Caco-2 (cell line): Measurements from ENCODE around the gene RECK. TPM values are rescaled to one million over a fixed set of nuclear protein-coding genes. Genes with fewer than 3 reads are reported as not detected.

ENCODE experiments used
- BruUV-seq: library from RNA; stranded (reverse); fragments of 400-500 nt; replicated peaks from 2 replicates; lab custom pipeline; 2021; lab: Mats Ljungman, UMichigan
- CTCF ChIA-PET: fragments of 300-600 bp; sonication (Branson Sonifier 250); formaldehyde crosslinking; loops from one replicate; lab custom pipeline; 2022; ENCODE audit warnings: antibody characterized with exemption; lab: Charles Lee
- POLR2A ChIA-PET: fragments of 300-600 bp; sonication (Branson Sonifier 250); formaldehyde crosslinking; loops from one replicate; lab custom pipeline; 2022; ENCODE audit warnings: antibody characterized with exemption; lab: Charles Lee
- DNase-seq, 2 experiments: peaks; one replicate each; pipeline versions ENCODE4 v3.0.0 to v3.0.0-alpha.2; 2020 to 2022
- H3K27me3 ChIP-seq: replicated peaks from 2 replicates; pipeline ENCODE4 v1.6.0; 2011; ENCODE audit warnings: low read length; ENCODE audit not compliant: control insufficient read depth, insufficient read depth
- H3K36me3 ChIP-seq: 2 replicates; pipeline ENCODE4 v1.5.1; 2011; ENCODE audit warnings: low read length; ENCODE audit not compliant: control insufficient read depth, insufficient read depth
- H3K4me1 ChIP-seq: fragments of 250-450 bp; sonication (Bioruptor Pico); 2 replicates; pipeline ENCODE4 v1.5.1; 2020; ENCODE audit warnings: mild to moderate bottlenecking
- H3K4me3 ChIP-seq: 2 replicates; pipeline ENCODE4 v1.5.1; 2011; ENCODE audit warnings: low read depth, mild to moderate bottlenecking, control low read depth, low read length
- H3K9me3 ChIP-seq: fragments of 250-450 bp; sonication (Bioruptor Pico); 2 replicates; pipeline ENCODE4 v1.5.1; 2020; ENCODE audit warnings: mild to moderate bottlenecking, moderate library complexity
- H3K27ac Mint-ChIP-seq: one replicate; pipeline ENCODE4 v1.8.0; 2022; ENCODE audit warnings: mixed read lengths; ENCODE audit not compliant: unreplicated experiment
- H3K27me3 Mint-ChIP-seq: one replicate; pipeline ENCODE4 v1.8.0; 2022; ENCODE audit warnings: mixed read lengths; ENCODE audit not compliant: insufficient read depth, unreplicated experiment
- H3K36me3 Mint-ChIP-seq: one replicate; pipeline ENCODE4 v1.8.0; 2022; ENCODE audit warnings: mild to moderate bottlenecking, mixed read lengths; ENCODE audit not compliant: insufficient read depth, unreplicated experiment
- H3K4me1 Mint-ChIP-seq: one replicate; pipeline ENCODE4 v1.8.0; 2022; ENCODE audit warnings: low read depth, mixed read lengths; ENCODE audit not compliant: unreplicated experiment
- H3K4me3 Mint-ChIP-seq: one replicate; pipeline ENCODE4 v1.8.0; 2022; ENCODE audit warnings: mild to moderate bottlenecking, moderate library complexity, mixed read lengths; ENCODE audit not compliant: unreplicated experiment
- H3K9me3 Mint-ChIP-seq: one replicate; pipeline ENCODE4 v1.8.0; 2022; ENCODE audit warnings: mixed read lengths; ENCODE audit not compliant: unreplicated experiment
- intact Hi-C: fragments of 100-400 bp; cut with micrococcal nuclease; formaldehyde crosslinking; loops from one replicate; pipeline ENCODE4 v1.10.0; 2022; ENCODE audit not compliant: unreplicated experiment
- total RNA-seq: library from RNA; stranded (reverse); gene quantifications from 2 replicates; pipeline ENCODE4 v1.2.3, GENCODE V29; 2022
- TF ChIP-seq, protein P1 (sequence below), 2 experiments: fragments of 200-600 bp in 1 of 2; IDR thresholded peaks; 1 replicate in 1 of 2; 2 replicates in 1 of 2; pipeline versions ENCODE4 v1.5.1 to v1.8.0; 2011 to 2022; ENCODE audit warnings: antibody characterized with exemption in 1 of 2, control low read depth in 1 of 2, inconsistent platforms in 1 of 2, low read depth in 1 of 2, low read length in 1 of 2, mild to moderate bottlenecking in 1 of 2, moderate library complexity in 1 of 2; ENCODE audit not compliant: insufficient read depth in 1 of 2, severe bottlenecking in 1 of 2, unreplicated experiment in 1 of 2

The RECK gene
- total RNA-seq, 1 experiment from 2014 or later: 1.8 TPM

GRCh38 chr9:36138496-36138895 lies 101.8 kb downstream of the RECK start:
- Histone ChIP-seq H3K36me3 (no peaks in the 10 kb centered on the region), H3K4me3 (no peak overlapping the region), H3K4me1 (0 out of 2 replicates have a peak, but pooled peaks cover 8% of the 10 kb centered on the region), H3K9me3 (no peaks in the 10 kb centered on the region), H3K27me3 (no peaks in the 10 kb centered on the region; the same call in none of the 2 replicates)
- TF ChIP-seq, protein P1, sequence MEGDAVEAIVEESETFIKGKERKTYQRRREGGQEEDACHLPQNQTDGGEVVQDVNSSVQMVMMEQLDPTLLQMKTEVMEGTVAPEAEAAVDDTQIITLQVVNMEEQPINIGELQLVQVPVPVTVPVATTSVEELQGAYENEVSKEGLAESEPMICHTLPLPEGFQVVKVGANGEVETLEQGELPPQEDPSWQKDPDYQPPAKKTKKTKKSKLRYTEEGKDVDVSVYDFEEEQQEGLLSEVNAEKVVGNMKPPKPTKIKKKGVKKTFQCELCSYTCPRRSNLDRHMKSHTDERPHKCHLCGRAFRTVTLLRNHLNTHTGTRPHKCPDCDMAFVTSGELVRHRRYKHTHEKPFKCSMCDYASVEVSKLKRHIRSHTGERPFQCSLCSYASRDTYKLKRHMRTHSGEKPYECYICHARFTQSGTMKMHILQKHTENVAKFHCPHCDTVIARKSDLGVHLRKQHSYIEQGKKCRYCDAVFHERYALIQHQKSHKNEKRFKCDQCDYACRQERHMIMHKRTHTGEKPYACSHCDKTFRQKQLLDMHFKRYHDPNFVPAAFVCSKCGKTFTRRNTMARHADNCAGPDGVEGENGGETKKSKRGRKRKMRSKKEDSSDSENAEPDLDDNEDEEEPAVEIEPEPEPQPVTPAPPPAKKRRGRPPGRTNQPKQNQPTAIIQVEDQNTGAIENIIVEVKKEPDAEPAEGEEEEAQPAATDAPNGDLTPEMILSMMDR (IDR thresholded peaks at IDR 0.05; ENCODE audit: insufficient read depth in 1 of 2, low read depth in 1 of 2, low read length in 1 of 2, severe bottlenecking in 1 of 2, unreplicated experiment in 1 of 2): no peak
- Mint-ChIP-seq H3K27me3 (peaks cover 5% of the 10 kb centered on the region), H3K27ac (no peak overlapping the region), H3K9me3 (no peaks in the 10 kb centered on the region), H3K4me1 (no peaks in the 10 kb centered on the region), H3K36me3 (peaks cover 9% of the 10 kb centered on the region), H3K4me3 (no peak overlapping the region)
- BruUV-seq: no TSS peak
- CTCF ChIA-PET: no interaction called here
- POLR2A ChIA-PET: no interaction called here
- intact Hi-C loops: no loop called here
- DNase-seq: no peak

DNA sequence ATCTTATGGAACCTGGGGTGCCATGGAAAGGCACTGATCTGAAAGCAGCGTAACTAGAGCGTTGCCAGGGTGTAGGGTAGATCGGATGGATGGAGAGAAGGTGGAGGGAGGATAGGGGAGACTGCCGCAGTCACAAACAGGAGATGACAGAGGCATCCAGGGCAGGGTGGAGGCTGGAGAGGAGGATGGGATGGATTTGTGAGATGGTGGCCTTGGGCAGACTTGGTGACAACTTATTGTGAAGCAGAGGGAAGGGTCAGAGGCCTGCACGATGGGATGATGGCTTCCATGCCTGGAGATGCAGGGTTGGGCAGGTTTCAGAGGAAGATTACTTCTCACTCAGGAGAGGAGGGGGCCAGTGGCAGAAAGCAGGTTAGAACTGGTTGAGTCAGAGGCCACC lies 102.2 kb downstream of the RECK start:
- Mint-ChIP-seq H3K36me3 (peaks cover 9% of the 10 kb centered on the region), H3K27ac (no peak overlapping the region), H3K9me3 (no peaks in the 10 kb centered on the region), H3K4me1 (no peaks in the 10 kb centered on the region), H3K27me3 (peaks cover 5% of the 10 kb centered on the region), H3K4me3 (no peak overlapping the region)
- H3K27me3 ChIP-seq: no peaks in the 10 kb centered on the region; the same call in none of the 2 replicates
- BruUV-seq: no TSS peak
- H3K4me3 ChIP-seq: no peak overlapping the region
- no peak for DNase-seq
- TF ChIP-seq, protein P1 (IDR thresholded peaks at IDR 0.05; ENCODE audit: insufficient read depth in 1 of 2, low read depth in 1 of 2, low read length in 1 of 2, severe bottlenecking in 1 of 2, unreplicated experiment in 1 of 2): no peak
- no peaks in the 10 kb centered on the region for H3K9me3 ChIP-seq
- H3K4me1 ChIP-seq: 0 out of 2 replicates have a peak, but pooled peaks cover 8% of the 10 kb centered on the region
- intact Hi-C loops: no loop called here
- ChIA-PET CTCF (no interaction called here), POLR2A (no interaction called here)
- H3K36me3 ChIP-seq: no peaks in the 10 kb centered on the region

GRCh38 chr9:36140086-36141084 lies 103.7 kb downstream of the RECK start:
- 0 out of 2 replicates have a peak, but pooled peaks cover 8% of the 10 kb centered on the region for H3K4me1 ChIP-seq
- ChIA-PET CTCF (no interaction called here), POLR2A (no interaction called here)
- no TSS peak for BruUV-seq
- H3K36me3 Mint-ChIP-seq: peaks cover 9% of the 10 kb centered on the region
- H3K27me3 ChIP-seq: no peaks in the 10 kb centered on the region; the same call in 1 of the 2 replicates
- peaks cover 6% of the 10 kb centered on the region; the same call in 1 of the 2 replicates for H3K9me3 ChIP-seq
- intact Hi-C loops: loop anchor here (1.0 kb wide), 1 partner anchor 26 kb away; no protein-coding TSS in a partner anchor
- no peaks in the 10 kb centered on the region for H3K4me1 Mint-ChIP-seq
- TF ChIP-seq, protein P1 (IDR thresholded peaks at IDR 0.05; ENCODE audit: insufficient read depth in 1 of 2, low read depth in 1 of 2, low read length in 1 of 2, severe bottlenecking in 1 of 2, unreplicated experiment in 1 of 2): no peak
- H3K4me3 Mint-ChIP-seq: no peak overlapping the region
- no peaks in the 10 kb centered on the region for H3K36me3 ChIP-seq
- peaks cover 5% of the 10 kb centered on the region for H3K9me3 Mint-ChIP-seq
- no peak overlapping the region for H3K27ac Mint-ChIP-seq
- no peak for DNase-seq
- H3K27me3 Mint-ChIP-seq: peaks cover 5% of the 10 kb centered on the region
- H3K4me3 ChIP-seq: no peak overlapping the region
